ENCODE measurements around the gene MPC2. TPM values are rescaled to one million over a fixed set of nuclear protein-coding genes. Genes with fewer than 3 reads are reported as not detected.

Gene MPC2
- total and polyA plus RNA-seq, 12 donors, result 131 to 268 (median 222) TPM

DNA sequence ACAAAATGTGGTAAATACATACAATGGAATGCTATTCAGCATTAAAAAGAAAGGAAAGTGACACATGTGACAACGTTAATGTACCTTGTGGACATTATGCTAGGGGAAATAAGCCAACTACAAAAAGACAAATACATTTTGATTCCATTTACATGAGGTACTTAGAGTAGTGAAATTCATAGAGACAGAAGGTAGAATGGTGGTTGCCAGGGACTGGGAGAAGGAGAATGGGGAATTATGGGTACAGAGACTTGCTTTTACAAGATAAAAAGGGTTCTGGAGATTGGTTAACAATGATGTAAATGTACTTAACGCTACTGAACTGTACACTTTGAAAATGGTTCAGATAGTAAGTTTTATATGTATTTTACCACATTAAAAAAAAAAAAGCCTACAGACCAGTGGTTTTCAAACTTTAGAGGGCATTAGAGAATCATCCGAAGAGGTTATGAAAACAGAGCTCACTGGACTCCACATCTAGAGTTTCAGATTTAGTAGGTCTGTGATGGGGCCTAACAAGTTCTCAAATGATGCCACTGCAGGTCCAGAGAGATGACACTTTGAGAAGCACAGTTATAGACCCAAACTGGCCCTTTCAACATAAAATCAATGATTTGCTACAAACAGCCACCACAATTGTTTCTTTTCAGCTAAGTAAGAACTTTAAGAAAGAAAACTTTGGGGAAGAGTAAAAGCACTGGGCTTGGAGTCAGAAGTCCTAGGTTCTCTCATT, 13.4 kb downstream of the MPC2 start:
- H3K36me3 ChIP-seq, result peaks cover 0 to 20% (median 0%) of the 10 kb centered on the region in 9 donors
- ATAC-seq, result no peak
- peak overlapping the region in 1 of 10 donors; percentile 53 for H3K27ac ChIP-seq
- no peaks in the 10 kb centered on the region for H3K27me3 ChIP-seq
- 85 to 93% methylated on average over 3 of the region's 3 CpGs for WGBS, 2 donors
- peaks cover 0 to 64% (median 21%) of the 10 kb centered on the region in 9 donors for H3K4me1 ChIP-seq
- H3K4me3 ChIP-seq, result no peak overlapping the region
- no peak for DNase-seq
- TF ChIP-seq CTCF (IDR thresholded peaks at IDR 0.05), result no peak
- intact Hi-C loops (cut with DNase I), result loop anchor here in 1 of 10 donors (10.0 kb wide), 1 partner anchor 99 kb away; no protein-coding TSS in a partner anchor
- no peaks in the 10 kb centered on the region for H3K9me3 ChIP-seq

DNA sequence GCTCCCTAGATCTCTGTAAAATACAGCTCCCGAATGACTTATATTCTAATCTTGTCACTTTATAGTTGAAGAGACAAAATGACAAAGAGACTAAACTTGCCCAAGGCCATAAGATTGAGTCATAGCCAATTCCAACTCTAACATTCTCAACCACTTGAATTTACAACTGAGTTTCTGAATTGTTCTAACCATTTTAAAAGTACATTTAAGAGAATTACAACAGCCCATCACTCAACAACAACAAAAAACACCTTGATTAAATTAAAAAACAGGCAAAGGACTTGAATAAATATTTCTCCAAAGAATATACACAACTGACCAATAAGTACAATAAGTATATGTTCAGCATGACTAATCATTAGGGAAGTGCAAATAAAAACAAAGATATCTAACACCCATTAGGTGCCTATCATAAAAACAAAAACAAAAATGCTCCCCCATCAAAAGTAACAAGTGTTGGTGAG, 14.2 kb downstream of the MPC2 start:
- DNase-seq, result no peak
- ATAC-seq, result no peak
- peak overlapping the region in 1 of 10 donors; percentile 6 for H3K4me3 ChIP-seq
- H3K9me3 ChIP-seq, result no peaks in the 10 kb centered on the region
- no peaks in the 10 kb centered on the region for H3K27me3 ChIP-seq
- 44 to 51% methylated on average over 1 of the region's 1 CpG for WGBS, 2 donors
- intact Hi-C loops (cut with DNase I), result loop anchor here in 1 of 10 donors (10.0 kb wide), 1 partner anchor 98 kb away; no protein-coding TSS in a partner anchor
- H3K27ac ChIP-seq, result peak overlapping the region in 6 of 10 donors; percentile 25 to 72 (median 58)
- peaks cover 0 to 29% (median 5%) of the 10 kb centered on the region in 9 donors for H3K36me3 ChIP-seq
- no peak for TF ChIP-seq CTCF (IDR thresholded peaks at IDR 0.05)
- peaks cover 0 to 55% (median 20%) of the 10 kb centered on the region in 9 donors for H3K4me1 ChIP-seq

- peak overlapping the region in 1 of 10 donors; percentile 6 for H3K4me3 ChIP-seq
- H3K9me3 ChIP-seq, result no peaks in the 10 kb centered on the region
- no peak for DNase-seq
- H3K27ac ChIP-seq, result peak overlapping the region in 6 of 10 donors; percentile 25 to 72 (median 58)
- no peaks in the 10 kb centered on the region for H3K27me3 ChIP-seq
- TF ChIP-seq CTCF (IDR thresholded peaks at IDR 0.05), result no peak
- H3K36me3 ChIP-seq, result peaks cover 0 to 35% (median 5%) of the 10 kb centered on the region in 9 donors
- ATAC-seq, result peak in 6 of 8 donors; percentile 44 to 91 (median 77)
- intact Hi-C loops (cut with DNase I), result loop anchor here in 1 of 10 donors (10.0 kb wide), 1 partner anchor 97 kb away; no protein-coding TSS in a partner anchor
- H3K4me1 ChIP-seq, result peaks cover 0 to 49% (median 16%) of the 10 kb centered on the region in 9 donors
Observed at GRCh38 chr1:167922023-167922422, 14.8 kb downstream of the MPC2 start.

DNA sequence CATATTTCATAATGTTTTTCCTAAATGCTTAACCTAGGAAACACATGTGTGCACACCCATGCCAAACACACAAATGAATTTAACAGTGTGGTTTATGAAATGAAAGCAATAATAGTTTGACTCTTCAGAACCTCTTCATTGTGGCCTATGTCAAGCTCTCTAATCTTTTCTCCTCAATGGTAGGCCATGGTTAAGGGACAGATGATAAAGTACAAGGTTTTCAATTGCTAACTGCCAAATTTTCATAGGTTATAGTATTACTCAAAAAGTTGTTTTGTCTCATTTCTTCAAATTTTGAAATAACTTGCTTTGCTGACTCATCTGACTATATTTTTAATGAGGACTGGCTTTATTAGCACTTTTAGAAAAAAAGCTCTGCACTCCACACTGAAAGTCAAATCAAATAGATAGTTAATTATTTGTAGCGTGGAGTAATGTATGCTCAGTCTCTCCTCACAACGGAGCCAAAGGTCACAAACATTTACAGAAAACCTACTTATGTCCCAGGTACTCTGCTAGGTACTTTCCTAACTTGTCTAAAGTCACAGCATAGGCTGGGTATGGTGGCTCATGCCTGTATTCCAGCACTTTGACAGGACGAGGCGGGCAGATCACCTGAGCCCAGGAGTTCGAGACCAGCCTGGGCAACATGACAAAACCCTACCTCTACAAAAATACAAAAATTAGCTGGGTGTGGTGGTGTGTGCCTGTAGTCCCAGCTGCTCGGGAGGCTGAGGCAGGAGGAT, 19.9 kb downstream of the MPC2 start:
- intact Hi-C loops (cut with DNase I), result no loop called here
- peaks cover 0 to 58% (median 10%) of the 10 kb centered on the region in 9 donors for H3K36me3 ChIP-seq

More for the DNA sequence above, 19.9 kb downstream of the MPC2 start:
- no peak overlapping the region for H3K4me3 ChIP-seq
- DNase-seq (no peak), ATAC-seq (no peak)
- no peaks in the 10 kb centered on the region for H3K9me3 ChIP-seq
- peaks cover 0 to 10% (median 4%) of the 10 kb centered on the region in 9 donors for H3K4me1 ChIP-seq
- H3K27me3 ChIP-seq, result no peaks in the 10 kb centered on the region
- WGBS, 2 donors, result 96 to 99% methylated on average over 6 of the region's 6 CpGs
- no peak overlapping the region for H3K27ac ChIP-seq
- TF ChIP-seq CTCF (IDR thresholded peaks at IDR 0.05), result no peak
